22Rv1 (cell line): Measurements from ENCODE around the gene RAB6B.

Experiments
- CTCF ChIP-seq: fragments of 450-650 bp; IDR thresholded peaks from 2 replicates; pipeline ENCODE4 v1.5.1; 2017; ENCODE audit warnings: mild to moderate bottlenecking
- ZFX ChIP-seq: fragments of 450-650 bp; IDR thresholded peaks from 2 replicates; pipeline ENCODE4 v1.6.1; 2017; ENCODE audit warnings: antibody characterized with exemption, borderline replicate concordance

GRCh38 chr3:133895208-133896001, at the start of gene RAB6B:
- TF ChIP-seq CTCF (no peak), ZFX (no peak)
